Uterus (tissue), 2 donors: Measurements from ENCODE around the gene EDEM3.

Source experiments
- POLR2A ChIP-seq, 2 donors: fragments of 450-650 bp; IDR thresholded peaks; one replicate each; pipeline ENCODE4 v1.6.1; 2016; ENCODE audit warnings: antibody characterized with exemption in 2 of 2, mild to moderate bottlenecking in 1 of 2, moderate library complexity in 1 of 2
- TF ChIP-seq, protein P1 (sequence below), 4 experiments: fragments of 200-600 bp in 2 of 4; fragments of 450-650 bp in 2 of 4; sonication (generic) in 2 of 4; IDR thresholded peaks; one replicate each; pipeline ENCODE4 v1.5.1; 2016 to 2019; ENCODE audit warnings: antibody characterized with exemption in 4 of 4, mild to moderate bottlenecking in 2 of 4, moderate library complexity in 1 of 4

GRCh38 chr1:184785529-184785928 is 30.9 kb upstream of the EDEM3 start:
- no peak for TF ChIP-seq POLR2A (IDR thresholded peaks at IDR 0.05)
- TF ChIP-seq, protein P1, sequence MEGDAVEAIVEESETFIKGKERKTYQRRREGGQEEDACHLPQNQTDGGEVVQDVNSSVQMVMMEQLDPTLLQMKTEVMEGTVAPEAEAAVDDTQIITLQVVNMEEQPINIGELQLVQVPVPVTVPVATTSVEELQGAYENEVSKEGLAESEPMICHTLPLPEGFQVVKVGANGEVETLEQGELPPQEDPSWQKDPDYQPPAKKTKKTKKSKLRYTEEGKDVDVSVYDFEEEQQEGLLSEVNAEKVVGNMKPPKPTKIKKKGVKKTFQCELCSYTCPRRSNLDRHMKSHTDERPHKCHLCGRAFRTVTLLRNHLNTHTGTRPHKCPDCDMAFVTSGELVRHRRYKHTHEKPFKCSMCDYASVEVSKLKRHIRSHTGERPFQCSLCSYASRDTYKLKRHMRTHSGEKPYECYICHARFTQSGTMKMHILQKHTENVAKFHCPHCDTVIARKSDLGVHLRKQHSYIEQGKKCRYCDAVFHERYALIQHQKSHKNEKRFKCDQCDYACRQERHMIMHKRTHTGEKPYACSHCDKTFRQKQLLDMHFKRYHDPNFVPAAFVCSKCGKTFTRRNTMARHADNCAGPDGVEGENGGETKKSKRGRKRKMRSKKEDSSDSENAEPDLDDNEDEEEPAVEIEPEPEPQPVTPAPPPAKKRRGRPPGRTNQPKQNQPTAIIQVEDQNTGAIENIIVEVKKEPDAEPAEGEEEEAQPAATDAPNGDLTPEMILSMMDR (IDR thresholded peaks at IDR 0.05): no peak
